KG1 (cell line): Measurements from ENCODE around the gene STARD10.

Experiments
- DNase-seq: peaks from one replicate; lab custom pipeline; 2025; lab: John Stamatoyannopoulos, UW

The STARD10 gene

DNA sequence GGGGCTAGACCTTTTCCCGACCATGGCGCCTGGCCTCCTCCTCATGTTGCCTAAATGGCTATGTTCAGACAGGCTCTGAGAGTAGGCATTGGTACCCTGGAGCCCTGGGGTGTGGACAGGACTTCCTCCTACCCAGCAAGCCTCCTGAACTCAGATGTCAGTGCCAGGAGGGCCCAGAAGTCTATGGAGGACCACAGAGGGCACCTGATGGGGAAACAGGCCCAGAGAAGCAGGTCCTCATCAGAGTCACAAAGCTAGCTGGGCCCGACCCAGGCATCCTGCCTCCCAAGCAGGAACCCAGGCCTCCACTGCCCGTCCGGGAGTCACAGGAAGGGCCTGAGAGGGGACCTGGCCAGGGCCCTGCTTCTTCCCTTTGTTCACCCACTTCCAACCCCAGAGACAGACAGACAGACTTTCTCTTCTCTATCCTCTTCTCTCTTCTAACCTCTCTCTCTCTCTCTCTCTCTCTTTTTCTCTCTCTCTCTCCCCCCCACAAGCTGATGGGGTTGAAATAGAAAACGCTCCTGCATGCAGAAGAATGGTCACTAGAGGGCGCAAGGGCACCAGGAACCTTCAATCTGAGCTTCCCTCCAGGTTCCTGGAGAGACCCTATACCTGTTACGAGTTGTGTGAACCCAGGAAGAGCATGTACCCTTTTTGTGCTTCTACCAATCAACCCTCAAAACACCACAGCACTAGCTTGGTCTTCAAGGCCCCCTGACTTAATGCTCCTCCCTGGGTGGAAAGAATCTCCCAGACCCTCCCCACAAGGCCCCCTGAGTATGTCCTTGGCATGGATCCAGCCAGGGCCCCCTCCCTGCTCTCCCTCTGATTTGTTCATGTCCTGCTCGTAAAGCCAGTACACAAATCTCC, 68.8 kb downstream of the STARD10 start:
- peak; percentile 84 for DNase-seq

DNA sequence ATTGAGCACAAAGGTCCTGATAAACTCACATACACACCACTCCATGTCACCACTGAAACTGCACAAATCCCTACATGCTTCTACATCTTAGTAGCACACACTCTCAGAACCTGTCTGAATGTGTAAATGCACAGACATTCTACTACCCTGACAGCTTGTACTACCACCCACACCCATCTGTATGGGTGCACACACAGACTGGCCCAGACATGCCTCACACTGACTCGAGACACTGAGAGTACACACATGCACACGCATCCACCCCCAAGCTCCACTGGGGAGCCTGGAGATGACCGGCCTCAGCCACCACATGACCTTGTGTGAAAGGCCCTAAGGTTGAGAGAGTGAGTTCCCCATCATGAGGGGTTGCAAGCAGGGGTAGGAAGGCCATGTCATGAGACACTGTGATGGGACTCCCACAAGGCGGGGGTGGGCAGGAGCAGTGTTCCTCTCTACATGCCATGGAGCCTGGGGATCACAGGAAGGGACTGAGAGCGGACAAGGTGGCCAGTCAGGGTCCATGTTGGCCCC, 69.8 kb downstream of the STARD10 start:
- no peak for DNase-seq

DNA sequence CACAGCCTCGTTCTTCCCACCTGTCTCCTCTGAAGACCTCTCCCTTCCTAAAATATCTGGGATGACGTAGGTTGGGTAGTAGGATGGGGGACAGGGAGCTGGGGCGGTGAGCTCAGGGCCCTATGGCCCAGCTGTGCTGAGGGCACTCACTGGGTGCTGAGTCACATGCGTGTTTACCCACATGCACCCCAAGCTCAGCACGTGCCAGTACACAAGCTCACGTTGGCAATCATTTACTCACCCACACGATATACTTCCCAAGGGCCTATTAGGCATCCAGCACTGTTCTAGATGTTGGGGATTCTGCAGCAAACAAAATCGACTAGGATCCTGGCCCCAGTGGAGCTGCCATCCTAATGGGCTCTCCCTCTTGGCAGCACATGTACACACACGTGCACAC, 70.3 kb downstream of the STARD10 start:
- no peak for DNase-seq

- DNase-seq = peak; percentile 99
Observed at GRCh38 chr11:72722050-72722748, 71.6 kb downstream of the STARD10 start.

- no peak for DNase-seq
Observed at GRCh38 chr11:72721689-72722049, 72.2 kb downstream of the STARD10 start.

DNA sequence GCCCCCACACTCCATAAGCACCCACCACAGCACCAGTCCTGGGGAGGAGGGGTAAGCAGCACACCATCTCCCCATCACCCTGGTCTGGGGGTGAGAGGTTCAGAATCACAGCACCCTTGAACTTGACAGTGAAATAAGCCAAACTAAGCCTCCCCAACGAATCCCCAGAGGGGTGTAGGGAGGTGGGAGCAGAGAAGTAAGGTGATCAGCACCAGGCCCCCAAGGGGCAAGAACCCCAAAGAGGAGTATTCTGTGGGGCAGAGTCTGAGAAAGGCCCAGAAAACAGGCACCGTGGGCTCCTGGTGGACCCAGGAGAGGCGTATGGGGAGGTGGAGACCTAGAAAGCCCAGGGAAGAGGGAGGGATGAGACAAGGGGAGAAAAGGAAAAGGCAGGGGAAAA, 72.6 kb downstream of the STARD10 start:
- no peak for DNase-seq

DNA sequence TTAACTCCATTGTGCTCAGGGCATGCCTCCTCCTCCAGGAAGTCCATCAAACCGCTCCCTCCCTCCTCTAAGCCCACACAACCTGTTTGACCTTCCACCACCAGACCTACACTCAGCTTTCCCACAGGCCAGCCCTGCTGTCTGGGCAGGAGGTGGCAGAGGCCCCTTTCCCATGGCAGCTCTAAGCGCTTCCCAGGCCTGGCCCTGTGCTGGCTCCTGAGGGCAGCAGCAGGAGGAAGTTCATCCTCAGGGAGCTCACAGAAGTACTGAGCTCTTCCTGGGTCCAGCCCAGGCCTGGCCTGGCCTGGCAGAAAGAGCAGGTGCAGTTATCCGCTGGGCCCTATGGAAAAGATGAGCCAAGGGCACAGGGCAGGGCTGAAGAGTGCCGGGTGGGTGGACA, 73.1 kb downstream of the STARD10 start:
- DNase-seq = no peak

GRCh38 chr11:72720047-72720446, 73.8 kb downstream of the STARD10 start:
- DNase-seq = no peak

DNA sequence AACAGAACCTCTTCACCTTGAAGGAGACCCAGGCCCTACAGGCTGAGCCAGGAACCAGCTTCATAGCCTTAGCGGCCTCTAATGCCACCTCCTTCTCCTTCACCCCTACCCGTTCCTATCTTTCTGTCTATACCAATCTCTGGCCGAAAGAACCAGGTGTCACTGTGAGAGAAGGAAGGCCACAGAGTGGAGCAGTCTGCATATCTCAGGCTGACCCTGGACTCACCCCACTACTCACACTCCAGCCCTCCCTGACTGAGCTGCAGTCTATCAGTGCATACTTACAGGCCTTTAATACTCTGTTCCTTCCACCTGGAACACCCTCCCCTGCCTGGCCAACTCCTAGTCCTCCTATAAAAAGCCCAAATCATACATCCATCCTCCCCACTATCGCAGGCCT, 74.3 kb downstream of the STARD10 start:
- DNase-seq = no peak

- no peak for DNase-seq
Observed at GRCh38 chr11:72719144-72719543, 74.7 kb downstream of the STARD10 start.

- DNase-seq = no peak
Observed at GRCh38 chr11:72718101-72718501, 75.7 kb downstream of the STARD10 start.

DNA sequence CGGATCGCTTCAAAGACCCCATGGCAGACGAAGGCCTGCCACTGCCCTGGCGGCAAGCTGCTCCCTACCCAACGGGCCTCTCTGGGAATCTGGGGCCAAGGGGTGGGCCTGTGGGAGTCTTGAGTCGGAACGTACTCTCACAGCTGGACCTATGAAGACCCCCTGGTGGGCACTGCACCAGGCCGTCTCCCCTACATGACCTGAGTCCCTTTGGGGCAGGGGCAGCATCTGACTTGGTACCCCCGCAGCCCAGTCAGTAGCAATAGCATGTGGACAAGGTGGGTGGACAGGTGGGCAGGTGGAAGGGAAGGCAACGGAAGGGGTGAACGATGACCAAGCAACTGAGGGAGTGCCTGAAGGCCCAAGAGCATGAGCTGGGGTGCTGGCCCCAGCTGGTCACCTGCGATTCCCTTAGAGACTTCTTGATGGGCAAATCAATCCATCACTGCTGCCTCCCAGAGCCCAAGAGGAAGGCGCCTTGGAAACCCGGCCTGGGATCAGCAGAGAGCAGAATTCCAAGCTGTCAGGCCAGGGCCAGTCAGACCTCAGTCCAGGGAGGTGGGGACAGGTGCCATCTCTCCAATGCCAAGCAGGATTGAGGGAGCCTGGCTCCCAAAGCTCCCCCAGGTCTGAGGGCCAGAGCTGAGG, 76.9 kb downstream of the STARD10 start:
- DNase-seq = no peak

DNA sequence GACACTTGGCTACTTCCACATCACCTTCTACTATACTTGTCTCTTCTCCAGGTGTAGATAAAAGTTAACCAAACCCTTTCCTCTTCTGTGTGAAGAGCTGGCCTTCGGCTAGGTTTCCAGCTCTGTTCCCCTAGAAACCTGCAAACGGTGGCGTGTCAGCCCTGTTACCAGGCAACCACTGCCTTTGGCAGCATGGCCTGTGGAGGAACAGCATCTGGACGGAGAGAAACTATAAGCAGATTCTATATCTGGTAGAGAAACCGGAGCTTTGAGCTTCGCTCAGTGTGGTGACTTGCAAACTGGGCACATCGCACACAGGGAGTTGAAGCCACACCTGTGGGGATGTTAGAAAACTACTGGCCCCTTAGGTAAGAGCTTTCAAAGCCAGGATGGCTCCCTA, 77.6 kb downstream of the STARD10 start:
- no peak for DNase-seq

DNA sequence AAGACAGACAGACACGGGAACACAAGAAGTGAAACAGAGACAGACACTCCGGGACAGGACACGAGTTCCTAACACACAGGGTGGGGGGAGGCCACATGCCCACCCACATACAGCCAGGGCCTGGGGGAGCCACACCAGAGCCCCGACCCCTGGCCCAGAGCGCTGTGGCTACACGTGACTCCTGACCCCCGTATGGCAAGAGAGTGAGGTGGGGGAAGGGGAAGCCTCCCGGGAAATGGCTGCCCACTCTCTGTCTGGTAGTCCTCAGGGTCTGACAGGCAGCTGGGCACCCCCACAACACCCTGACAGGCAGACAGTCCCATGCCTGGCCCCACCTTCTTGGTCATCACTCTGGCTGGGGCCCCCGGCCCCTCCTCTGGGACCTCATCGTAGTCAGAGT, 81.0 kb downstream of the STARD10 start:
- DNase-seq = no peak

DNA sequence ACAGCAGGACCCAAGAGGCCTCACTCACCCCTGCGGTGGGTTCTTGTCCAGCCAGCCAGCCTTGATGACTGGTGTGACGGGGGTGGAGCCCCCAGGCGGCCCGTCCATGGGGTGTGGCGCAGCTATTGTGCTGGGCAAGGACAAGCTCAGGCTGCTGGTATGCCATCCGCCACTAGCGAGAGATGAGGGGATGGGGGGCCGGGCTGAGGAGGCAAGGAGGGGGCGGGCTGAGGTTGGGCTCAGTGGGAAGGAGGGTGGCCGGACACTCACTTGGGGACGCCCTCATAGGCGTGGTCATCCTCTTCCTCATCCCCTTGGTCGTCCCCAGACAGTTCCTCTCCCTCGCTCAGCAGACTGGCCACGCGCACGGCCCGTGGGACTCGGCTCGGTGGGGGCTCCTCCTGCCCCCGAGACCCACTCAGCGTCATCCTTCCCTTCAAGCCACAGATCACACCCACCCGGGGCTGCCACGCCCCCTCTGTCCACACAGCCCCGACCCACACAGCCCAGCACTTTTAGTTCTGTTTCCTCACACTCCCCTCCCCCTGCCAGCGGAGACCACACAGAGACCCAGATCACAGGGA, 81.6 kb downstream of the STARD10 start:
- no peak for DNase-seq

DNA sequence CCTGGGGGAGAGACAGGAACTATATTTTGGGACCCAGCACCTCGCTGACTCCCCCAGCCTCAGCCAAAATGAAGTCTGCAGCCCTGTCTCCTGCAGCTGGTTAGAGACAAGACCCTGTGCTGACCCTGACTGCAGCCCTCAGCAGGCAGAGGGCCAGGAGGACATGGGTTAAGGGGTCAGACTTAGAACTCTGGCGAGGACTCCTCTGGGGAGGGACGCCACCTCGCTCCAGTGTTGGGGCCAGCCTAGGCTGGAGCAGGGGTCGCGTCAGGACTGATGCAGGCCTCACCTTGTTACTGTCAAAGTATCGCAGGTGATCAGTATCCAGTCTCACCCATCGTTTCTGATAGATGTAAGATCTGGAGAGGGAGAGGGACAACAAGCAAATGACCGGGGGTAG, 82.7 kb downstream of the STARD10 start:
- no peak for DNase-seq

DNA sequence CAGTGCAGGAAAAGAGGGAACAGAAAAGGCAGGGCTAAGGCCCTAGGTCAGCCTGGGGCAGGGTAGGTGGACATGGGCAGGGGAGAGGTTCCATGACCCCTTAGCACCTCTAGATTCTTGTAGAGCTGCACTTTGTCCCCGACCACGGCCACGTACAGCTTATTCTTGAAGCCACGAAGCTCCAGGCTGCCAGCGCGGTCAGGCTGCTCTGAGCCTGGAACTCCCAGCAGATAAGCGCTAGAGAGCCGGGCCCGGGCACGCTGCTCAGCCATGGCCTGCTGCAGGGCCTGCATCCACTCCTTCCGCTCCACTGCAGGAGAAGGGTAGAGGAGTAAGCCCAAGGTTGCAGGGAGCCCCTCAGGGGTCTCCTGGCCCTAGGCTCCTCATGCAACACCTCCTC, 83.6 kb downstream of the STARD10 start:
- no peak for DNase-seq

DNA sequence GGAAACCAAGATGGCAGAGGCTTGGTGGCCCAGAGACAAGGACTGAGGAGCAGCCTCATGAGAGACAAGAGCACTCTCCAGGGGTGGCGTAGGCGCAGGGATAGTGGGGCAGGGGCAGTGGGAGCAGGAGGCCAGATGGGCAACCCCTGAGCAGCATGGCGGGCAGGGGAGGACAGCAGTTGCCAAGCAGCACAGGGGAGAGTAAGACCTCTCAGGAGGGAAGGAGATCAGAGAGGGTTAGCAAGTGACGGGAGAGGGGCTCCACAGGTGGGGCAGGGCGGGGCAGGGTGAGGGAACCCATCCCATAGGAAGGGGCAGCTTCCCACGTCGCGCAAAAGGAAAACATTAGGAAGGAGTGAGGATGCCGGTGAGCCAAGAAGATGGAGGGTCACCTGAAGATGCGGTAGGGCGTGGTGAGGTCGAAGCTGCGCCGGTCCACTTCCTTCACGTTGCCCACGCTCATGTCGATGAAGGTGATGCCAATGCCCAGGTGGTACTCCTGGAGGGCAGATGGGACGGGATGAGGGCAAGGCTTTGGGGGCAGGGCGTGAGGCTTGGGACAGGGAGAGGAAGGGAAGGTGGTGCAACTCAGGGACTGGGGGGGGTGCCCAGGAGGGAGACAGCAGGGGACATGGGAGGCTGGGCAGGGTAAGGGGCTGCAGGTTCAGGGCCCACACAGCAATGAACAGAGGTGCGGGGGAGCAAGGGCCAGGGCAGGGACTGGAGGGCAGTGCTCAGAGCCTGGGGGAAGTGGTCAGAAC, 84.2 kb downstream of the STARD10 start:
- no peak for DNase-seq

- no peak for DNase-seq
Observed at GRCh38 chr11:72707032-72707431, 86.8 kb downstream of the STARD10 start.

- DNase-seq = no peak
Observed at GRCh38 chr11:72706579-72706978, 87.3 kb downstream of the STARD10 start.

DNA sequence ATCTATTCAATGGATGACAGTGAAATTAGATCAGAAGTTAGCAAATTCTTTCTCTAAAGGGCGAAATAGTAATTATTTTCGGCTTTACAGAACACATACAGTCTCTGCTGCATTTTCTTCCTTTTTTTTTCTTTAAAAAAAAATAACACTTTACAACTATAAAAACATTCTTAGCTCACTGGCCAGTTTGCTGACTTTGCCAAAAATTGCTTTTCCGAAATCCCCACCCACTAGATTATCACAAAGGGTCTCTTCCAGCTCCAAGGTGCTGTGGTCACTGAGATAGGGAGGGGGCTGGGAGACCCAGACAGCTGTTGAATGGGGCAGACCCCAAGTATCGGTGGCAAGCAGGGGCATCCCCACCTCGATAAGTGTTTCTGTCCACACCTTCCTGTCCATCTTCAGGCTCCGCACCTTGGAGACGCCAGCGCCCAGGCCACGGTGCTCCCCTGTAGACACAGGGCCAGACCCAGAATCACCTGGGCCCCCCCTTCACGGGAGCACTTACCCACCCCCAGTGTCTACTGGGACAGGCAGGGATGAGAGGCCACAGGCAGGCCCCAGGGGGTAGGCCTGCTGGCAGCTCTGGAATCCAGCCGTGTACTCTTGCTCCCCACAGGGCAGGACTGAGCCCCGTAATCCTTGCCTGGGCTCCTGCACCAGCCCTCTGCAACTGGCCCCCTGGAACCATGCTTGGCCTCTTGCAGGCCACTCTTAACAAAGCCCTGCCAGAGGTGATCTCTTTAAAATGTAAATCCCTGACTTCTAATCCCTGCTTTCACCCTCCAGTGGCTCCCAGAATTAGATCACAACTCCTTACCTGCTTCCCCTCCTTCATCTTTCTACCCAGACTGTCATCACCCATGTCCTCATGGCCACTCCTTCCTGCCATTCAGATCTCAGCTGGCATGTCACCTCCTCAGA, 88.1 kb downstream of the STARD10 start:
- DNase-seq = no peak
